ENCODE data around the gene CEP95.
"Not testable (repeated sequence)": the region's sequence is repeated elsewhere in the genome, so short reads cannot be mapped to it uniquely, and the experiment has no call there.

Gene CEP95

GRCh38 chr17:64506576-64507412, at the start of gene CEP95:
TSS of gene CEP95 (plus strand) at chr17:64506977. CDS start at chr17:64507098, 121 bp downstream.
- DNase-seq = peak; percentile 98

GRCh38 chr17:64457156-64457555, 49.6 kb upstream of the CEP95 start:
- no peak for DNase-seq

- no peak for DNase-seq
These were observed 48.0 kb upstream of the CEP95 start for GRCh38 chr17:64458756-64459155.

GRCh38 chr17:64459284-64459747, 47.5 kb upstream of the CEP95 start:
- DNase-seq = no peak

GRCh38 chr17:64459818-64460217, 47.0 kb upstream of the CEP95 start:
- DNase-seq = not testable (repeated sequence)

DNA sequence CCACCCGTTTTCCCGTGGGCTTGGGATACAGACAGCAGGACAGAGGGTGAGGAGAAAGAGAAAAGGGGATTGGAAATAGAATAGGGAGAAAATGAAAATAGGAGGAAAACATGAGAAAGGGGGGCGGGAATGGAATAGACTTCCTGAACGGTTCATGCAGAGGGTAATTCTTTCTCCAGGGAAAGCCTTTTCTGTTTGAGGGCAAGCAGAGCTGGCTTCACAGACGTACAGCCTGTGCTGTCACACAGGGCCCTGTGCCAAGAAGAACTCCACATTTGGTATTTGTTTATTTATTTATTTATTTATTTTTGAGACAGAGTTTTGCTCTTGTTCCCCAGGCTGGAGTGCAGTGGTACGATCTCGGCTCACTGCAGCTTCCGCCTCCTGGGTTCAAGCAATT, 45.8 kb upstream of the CEP95 start:
- no peak for DNase-seq

DNA sequence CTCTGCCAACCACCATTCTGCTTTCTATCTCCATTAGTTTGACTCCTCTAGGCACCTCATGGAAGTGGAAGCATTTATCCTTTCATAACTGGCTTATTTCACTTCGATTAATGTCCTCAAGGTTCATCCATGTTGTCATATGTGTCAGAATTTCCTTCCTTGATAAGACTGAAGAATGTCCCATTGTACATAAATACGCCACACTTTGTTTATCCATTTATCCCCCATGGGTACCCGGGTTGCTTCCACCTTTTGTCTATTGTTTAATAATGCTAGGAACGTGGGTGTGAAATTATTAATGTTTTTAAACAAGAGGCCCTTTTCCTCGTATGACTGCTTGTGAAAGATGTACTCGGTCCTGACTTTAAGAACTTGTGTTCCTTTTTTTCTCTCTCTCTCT, 45.0 kb upstream of the CEP95 start:
- no peak for DNase-seq

GRCh38 chr17:64466019-64466735, 40.6 kb upstream of the CEP95 start:
- DNase-seq = no peak

DNA sequence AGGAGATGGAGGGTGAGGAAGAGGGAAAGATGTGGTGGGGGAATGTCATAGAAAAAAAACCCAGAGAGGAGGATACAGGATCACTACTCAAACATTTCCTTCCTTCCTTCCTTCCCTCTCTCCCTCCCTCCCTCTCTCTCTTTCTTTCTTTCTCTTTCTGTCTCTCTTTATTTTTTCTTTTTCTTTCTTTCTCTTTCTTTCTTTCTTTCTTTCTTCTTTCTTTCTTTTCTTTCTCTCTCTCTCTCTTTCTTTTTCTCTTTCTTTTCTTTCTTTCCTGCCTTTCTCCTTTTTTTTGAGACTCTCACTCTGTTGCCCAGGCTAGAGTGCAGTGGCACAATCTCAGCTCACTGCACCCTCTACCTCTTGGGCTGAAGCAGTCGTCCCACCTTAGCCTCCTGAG, 39.9 kb upstream of the CEP95 start:
- not testable (repeated sequence) for DNase-seq

DNA sequence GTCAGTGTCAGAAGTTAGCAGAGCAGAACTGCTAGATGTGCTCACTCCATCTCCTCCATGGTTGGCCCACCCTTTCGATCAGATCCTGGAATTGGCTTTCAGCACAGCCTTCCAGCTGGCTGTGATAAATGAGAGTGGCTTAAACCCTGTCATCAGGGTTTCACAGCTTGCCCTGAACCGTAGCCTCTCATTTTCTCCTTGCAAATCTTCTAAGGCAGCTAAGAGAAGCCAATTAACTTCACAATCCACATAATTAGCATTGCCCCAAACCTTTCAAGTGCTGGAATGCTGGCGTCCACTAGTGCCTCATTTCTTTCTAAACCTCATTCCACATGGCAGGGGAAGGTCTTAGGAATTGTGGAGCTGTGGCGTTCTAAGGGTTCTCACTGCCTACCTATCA, 36.2 kb upstream of the CEP95 start:
- no peak for DNase-seq

GRCh38 chr17:64471440-64471839, 35.3 kb upstream of the CEP95 start:
- DNase-seq = no peak

DNA sequence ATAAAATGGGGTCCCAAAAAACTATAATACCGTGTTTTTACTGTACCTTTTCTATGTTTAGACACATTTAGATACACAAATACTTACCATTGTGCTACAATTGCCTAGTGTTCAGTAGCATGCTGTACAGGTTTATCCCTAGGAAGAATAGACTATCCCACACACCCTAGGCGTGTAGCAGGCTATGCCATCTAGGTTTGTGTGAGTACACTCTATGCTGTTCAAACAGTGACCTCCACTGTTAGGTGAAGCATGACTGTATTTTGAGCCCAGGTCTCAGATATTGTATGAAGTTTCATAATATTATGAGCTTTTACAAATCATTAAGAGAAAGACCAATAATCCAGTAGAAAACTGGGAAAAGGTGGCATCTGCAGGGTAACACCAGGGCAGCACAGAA, 34.2 kb upstream of the CEP95 start:
- DNase-seq = no peak

DNA sequence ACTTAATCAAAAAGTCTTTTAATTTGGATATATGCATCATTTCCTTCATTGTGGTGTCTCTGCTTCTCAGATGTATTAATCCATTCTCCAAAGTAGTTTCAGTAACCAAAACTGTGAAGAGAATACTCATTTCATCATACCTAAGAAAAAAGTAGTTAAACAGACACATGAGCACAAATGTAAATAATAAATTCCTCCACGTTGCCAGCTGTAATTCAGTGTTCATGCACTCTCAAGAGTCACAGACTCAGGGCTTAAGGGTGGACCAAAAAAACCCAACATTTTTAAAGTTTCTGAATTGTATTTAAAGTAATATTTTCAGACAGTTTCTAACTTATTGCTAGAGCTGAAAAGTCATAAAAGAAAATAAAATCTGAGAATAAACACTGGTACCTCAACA, 28.9 kb upstream of the CEP95 start:
- DNase-seq = no peak

DNA sequence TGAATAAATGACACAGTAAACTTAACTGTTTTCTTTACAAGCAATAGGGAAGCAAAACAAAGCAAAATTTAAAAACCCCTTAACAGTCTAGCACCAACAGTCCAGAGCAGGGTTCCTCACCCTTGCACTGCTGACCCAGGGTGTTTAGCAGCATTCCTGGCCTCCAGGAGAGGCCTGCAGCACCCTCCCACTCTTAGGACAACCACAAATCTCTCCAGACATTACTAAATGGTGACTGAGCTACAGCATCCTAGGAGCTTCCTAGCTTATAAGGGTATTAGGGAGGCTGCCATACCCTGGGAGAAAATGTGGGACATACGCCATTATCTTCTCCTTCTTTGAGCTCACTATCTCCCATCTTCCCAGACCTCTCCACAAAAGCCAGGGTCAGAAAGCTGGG, 25.8 kb upstream of the CEP95 start:
- DNase-seq = no peak

DNA sequence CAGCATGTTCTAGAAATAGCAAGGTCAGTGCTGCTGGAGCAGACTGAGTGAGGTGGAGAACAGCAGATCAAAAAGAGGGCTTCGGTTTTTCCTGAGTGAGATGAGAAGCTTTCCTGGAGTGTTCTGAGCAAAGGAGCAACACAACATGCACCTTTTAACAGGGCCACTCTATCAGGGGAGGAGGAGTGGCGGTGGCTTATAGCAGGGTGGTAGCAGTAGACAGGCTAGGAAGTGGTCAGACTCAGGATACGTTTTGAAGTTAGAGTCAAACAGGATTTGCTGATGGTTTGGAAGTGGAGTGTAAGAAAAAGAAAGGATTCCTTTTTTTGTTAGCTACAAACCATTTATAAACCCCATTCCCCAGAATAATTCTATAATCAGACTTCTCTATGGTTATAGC, 22.4 kb upstream of the CEP95 start:
- no peak for DNase-seq

- no peak for DNase-seq
These were observed 18.5 kb upstream of the CEP95 start for GRCh38 chr17:64488301-64488700.

GRCh38 chr17:64491034-64491860, 15.5 kb upstream of the CEP95 start:
- no peak for DNase-seq

- DNase-seq = no peak
These were observed 14.8 kb upstream of the CEP95 start for GRCh38 chr17:64491994-64492393.

DNA sequence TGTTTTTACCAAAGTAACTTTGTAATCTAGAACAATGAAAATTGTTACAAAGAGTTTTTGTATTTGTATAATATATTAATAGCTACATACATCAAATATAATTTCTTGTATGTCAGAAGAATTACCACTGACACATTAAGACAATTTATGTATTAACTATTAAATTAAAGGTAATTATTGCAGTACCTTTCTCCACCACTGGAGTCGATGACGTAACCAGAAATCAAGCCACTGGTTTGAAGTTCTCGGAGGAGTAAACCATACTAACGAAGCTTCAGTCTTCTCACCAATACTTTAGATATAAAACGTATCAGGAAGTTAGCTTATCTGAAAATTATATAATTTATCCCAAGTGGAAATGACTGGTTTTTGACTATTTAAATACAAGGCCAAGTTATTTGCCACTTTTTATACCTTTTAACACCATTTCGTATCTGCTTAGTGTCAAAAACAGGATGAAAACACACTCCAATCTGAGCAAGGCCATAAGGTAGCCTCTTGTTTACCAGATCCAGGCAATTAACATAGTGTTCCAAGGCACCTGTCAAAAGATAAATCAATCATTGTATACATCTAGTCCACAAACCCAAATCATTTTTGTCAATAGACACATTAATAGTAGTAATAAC, 14.2 kb upstream of the CEP95 start:
- no peak for DNase-seq

GRCh38 chr17:64494121-64494520, 12.7 kb upstream of the CEP95 start:
- DNase-seq = no peak

GRCh38 chr17:64495300-64495699, 11.5 kb upstream of the CEP95 start:
- DNase-seq = not testable (repeated sequence)

- DNase-seq = peak; percentile 19
These were observed 10.4 kb upstream of the CEP95 start for GRCh38 chr17:64496348-64496785.
